GM19455 (cell line): ENCODE results near the gene ZNF804A.

Experiments used
- ATAC-seq: cut with Tn5 transposase; IDR thresholded peaks from one replicate; pipeline ENCODE4 v1.9.1; 2021; ENCODE audit not compliant: unreplicated experiment

ZNF804A gene

DNA sequence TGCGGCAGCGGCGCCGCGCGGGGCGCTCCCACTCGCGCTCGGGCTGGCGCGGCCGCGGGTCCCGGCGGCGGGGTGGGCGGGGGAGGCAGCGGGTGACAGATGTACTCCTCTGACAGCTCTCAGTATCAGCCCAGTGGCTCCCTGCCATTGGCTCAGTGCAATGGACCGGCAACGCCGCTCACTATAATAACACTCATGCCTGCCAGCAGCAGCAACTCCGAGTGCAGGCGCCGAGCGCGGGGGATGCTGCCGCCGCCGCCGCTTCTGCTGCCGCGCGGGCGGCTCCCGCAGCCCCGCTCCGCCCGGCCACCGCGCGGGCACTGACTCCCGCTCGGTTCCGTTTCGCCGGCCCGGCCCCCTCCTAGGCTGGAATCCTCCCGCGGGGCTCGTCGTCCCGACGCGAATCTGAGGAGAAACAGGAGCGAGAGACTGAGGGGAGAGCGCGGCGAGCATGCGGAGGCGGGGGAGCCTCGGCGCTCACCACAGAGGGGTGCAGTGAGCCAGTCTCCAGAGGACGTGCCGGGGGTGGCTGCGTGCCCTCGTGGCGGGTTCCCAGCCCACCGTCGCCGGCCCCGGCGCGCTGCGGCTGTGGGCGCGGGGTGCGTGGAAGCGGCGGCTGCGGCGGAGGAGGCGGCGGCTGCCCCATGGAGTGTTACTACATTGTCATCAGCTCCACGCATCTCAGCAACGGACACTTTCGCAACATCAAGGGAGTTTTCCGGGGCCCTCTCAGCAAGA lies at the start of gene ZNF804A:
Gene ZNF804A, plus strand, starts transcription at position 214 of the 738 bp plus-strand sequence. Its CDS starts 431 bp downstream, at position 645.
- peak; percentile 84 for ATAC-seq

DNA sequence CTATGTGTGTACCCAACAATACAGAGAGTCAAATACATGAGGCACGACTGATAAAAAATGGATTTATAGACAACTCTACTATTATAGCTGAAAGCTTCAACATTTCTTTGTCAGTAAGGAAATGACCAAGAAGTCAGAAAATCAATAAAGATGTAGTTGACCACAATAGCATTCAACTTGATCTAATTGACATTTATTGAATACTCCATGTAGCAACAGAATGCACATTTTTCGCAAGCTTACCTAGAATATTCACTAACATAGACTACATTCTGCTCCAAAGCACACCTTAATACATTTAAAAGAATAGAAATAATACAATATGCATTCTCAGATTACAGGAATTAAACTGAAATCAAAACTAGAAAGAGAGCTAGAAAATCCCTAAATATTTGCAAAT lies 49.2 kb upstream of the ZNF804A start:
- ATAC-seq, result no peak

DNA sequence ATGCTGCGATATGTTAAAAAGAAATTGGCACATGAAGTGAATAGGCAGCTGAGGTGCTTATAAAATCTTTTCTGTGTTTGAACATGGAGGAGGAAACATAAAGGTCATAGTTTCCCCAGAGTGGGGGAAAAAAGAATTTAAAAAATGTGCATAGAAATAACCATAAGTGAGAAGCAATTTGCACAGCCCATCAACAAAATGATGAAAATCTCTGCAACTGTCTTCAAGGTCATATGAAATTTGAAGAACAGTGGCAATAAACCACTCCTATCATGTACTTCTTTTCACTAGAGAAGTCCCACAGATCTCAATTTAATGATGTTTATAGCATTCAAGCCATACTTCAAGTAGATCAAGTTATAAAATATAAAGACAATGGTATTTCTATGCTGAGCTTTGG lies 46.7 kb upstream of the ZNF804A start:
- ATAC-seq, result no peak

DNA sequence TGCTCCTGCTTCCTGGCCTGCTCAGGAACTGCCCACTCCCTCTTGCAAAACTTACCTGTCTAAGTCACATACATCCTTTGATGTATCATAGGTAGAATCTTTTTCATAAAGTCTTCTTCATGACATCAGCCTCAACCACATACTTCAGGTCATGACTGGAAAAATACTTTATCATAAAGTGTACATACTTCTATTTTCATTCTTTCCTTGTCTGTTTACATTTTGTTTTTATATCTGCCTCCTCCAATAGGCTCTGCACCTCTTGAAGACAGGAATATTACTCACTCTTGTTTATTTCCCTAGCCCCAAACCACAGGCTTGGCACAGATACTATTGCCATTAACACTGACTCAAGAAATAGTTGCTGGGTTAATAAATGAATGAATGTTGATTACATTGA lies 43.6 kb upstream of the ZNF804A start:
- no peak for ATAC-seq

DNA sequence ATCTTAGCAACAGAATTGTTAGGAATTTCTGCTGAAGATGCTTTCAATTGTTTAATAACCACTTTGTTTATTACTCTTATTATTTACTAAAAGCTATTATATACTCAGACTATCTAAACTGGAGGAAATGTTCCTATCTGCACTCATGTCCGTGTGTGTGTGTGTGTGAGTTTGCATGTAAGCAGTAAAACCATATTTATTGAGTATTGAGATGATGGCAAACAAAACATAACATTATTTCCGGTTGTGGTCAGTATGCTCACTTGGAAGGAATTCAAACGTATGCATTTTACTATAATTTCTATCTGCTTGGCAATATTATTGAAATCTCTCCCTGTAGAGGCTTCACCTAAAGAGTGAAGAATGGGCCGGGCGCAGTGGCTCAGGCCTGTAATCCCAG lies 43.0 kb upstream of the ZNF804A start:
- ATAC-seq, result no peak

DNA sequence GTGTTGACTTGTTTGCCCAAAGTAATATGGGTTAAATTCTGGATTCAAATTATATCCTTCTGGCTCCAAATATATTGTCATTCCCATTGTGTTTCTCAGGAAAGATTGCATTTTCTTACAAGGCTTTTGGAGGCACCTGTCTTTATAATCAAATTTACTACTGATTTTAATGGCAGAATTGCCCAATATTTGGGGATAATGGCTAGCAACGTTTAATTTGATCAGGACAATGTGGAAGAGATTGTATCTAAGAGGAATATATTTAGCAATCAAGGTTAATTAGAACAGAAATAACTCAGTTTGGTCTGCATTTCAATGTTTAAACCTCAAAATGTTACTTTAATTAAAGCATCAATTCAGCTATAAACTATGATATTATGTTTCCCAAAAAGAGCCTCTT lies 41.7 kb upstream of the ZNF804A start:
- ATAC-seq, result no peak

DNA sequence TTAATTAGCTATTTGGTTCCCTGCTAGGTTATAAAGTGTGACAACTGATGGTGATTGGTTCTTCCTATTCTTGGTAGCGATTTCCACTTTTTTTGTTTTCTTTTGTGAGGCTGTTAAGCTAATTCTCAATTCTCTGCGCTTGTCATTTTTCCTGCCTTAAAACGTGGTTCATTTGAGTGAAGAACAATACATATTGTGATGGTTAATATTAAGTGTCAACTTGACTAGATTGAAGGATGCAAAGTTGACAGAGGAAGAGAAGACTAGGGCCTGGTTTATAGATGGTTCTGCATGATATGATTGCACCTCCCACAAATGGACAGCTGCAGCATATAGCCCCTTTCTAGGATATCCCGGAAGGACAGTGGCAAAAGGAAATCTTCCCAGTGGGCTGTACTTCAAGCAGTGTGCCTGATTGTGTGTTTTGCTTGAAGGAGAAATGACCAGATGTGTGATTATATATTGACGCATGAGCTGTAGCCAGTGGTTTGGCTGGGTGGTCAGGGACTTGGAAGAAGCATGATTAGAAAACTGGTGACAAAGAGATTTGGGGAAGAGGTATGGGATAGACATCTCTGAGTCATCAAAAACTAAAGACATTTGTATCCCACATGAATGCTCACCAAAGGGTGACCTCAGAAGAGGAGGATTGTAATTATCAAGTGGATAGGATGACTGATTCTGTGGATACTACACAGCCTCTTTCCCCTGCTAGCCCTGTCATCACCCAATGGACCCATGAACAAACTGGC lies 39.4 kb upstream of the ZNF804A start:
- no peak for ATAC-seq

DNA sequence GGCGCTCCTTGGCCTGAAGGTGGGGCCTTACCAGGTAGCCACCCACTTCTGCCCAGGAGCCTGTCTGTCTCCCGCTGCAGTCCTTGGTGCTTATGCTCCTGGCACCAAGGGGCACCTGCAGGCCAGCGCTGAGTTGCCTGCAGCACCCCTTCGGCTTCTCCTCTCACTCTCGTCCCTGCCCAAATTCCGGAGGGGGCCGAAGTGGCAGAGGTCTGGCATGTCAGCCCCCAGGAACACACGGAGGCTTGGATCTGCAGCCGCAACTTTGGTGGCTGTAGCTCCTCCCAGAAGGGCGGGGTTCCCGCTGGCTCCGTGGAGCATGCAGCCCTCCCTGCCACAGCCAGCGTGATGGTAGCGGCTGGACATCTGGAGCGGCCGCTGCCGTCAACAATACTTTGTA lies 37.7 kb upstream of the ZNF804A start:
- no peak for ATAC-seq

DNA sequence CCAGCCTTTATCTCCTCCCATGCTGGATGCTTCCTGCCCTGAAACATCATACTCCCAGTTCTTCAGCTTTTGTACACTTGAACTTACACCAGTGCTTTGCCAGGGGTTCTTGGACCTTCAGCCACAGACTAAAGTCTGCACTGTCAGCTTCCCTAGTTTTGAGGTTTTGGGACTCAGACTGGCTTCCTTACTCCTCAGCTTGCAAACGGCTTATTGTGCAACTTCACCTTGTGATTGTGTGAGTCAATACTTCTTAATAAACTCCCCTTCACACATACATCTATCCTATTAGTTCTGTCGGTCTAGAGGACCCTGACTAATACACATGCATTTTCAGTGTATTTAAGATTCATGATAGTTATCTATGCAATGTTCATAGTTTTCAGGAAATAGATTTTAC lies 35.8 kb upstream of the ZNF804A start:
- no peak for ATAC-seq

DNA sequence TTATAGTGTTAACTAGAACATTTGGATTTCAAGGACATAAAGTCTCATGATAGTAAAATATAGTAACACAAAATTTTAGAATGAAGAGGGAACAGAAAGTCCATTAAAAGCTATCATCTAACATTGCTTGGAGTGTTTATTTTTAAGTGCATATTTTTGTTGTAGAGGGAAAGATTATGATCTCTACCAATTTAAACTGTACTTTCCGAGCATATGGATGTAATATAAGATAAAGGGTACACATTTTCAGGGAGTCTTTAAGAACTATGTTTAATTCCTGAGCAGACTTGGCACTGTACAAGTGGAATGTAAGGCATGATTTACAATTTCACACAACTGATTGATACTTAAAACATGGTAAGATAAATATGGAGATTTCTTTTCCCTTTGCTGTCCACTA lies 34.2 kb upstream of the ZNF804A start:
- ATAC-seq, result no peak

DNA sequence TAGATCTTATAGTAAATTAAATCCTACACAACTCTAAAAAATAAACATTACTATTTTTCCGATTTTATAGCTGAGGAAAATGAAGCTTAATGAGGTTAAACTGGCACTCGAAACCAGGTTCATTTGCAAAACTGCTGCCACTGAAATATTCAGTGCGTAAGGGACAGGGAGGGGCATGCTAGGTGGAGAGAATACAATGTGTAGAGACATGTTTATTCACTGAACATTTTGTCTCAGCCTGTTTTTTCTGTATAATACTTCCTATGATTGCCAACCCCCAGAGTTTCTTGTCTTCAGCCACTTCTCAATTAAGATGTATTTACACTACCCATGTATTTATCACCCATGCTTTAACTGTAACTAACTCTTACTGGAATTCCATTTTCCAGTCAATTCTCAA lies 31.6 kb upstream of the ZNF804A start:
- ATAC-seq, result no peak

DNA sequence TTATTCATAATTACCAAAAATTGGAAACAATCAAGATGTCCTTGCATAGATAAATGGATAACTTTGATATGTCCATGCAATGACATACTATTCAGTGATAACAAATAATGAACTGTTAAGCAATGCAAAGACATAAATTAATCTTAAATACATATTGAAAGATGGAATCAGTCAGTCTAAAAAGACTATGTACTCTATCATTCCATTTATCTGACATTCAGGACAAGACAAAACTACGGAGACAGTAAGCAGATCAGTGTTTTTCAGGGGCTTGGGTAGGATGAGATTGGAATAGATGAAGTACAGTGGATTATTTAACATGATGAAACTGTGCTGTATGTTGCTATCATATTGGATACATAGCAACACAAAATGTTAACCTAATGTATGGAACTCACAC lies 21.3 kb upstream of the ZNF804A start:
- ATAC-seq, result no peak

DNA sequence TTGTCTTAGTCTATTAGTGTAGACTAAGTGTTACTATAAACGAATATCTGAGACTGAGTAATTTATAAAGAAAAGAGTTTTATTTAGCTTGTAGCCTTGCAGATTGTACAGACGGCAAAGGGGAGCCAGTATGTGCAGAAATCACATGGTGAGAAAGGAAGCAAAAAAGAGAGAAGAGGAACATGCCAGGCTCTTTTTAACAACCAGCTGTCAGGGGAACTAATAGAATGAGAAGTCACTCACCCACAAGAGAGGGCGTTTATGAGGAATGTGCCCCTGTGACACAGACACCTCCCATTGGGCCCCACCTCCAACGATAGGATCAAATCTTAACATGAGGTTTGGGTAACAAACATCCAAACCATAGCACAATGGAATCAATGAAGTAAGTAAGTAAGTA lies 20.6 kb upstream of the ZNF804A start:
- ATAC-seq, result no peak

DNA sequence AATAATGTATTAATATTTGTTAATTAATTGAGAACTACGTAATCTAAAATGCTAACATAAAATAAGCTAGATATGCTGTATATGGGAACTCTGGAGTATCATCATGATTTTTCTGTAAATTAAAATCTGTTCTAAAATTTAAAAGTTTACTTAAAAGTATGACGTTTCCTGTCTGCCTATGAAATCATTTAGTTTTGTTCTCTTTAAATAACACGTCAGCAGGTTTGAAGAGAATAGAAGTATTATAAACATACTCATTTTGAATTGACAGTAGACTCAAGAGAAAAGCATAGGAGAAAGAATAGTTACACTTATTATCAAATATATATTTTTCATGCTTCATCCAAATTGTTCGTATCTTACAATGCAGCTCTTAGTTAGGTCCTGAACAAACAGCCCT lies 19.1 kb upstream of the ZNF804A start:
- ATAC-seq, result no peak

DNA sequence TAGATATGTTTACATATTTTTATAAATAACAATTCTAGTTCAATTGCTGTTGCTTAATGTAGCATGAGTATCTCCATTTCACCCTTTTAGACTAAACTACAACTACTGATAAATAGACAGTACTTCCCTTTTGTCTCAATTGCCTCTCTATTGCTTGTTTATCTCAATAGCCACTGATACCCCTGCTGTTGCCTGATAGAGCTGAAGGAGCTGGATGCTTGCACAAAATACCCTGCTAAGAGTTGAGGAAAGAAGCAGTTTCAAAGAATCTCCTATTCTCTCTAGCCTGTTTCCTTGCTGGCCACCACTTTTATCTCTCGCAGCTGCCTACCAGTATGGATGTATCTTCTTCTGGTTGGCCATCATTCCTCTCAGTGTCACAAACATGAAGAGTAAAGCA lies 16.9 kb upstream of the ZNF804A start:
- ATAC-seq, result no peak

DNA sequence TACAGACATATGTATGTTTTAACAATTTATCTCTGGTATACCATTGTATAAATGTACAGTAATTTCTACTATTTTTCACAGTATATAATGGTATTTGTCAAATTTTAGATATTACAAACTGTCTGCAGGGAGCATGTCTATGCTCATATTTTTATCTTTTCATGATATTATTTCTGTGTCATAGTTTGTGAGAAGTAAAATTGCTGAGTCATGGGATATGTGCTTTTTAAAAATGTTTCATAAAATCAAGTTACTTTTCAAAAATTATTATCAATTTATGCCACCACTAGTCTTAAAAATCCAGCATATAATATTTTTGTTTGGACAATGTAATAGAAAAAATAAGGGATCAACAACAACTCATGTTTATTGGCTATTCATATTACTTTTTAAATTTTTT lies 9.1 kb upstream of the ZNF804A start:
- ATAC-seq, result no peak

DNA sequence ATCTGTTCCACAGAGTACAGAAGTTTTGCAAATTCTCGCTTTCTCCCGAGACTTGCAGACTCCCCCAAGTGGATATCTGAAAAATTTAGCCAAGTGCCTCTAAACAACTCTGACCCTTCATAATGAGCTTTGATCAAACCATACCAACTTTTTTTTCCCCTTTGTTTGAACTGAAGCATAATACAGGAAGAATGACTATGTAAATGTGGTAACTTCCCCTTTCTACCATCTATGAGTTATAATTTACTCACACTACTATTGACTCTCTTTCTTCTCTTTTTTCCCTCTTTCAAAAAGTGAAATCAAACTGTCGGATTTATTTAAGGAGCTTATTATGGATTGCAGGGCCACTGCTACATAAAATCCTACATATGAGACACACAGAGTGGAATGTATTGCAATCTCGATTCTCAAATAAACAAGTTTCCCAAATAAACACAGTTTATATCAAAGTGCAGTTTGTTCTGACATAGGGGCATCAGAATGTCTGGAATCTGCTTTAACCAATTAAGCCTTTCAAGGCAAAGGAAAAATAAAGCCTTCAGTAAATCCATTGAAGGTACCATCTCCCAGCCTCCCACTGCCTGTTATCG lies 1.4 kb upstream of the ZNF804A start:
- no peak for ATAC-seq

DNA sequence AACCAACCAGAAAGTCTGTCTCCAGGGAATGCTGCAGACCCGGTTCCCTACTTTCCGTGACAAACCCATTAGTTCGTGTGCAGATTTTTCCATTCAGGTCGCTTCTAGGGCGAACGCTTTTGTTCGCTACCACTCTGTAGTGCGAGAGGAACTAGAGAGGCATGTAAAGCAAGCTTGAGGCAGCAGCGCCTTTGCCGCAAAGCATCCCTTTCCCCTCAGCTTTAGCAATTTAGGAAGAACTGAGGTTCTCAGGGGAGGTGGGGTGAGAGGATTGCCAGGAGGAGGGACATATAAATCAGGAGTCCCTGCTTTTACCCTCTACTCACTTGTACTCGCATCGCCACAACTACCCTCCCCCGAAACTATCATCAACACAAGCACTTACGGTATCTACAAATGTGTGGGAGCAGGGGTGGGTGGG lies 748 bp upstream of the ZNF804A start:
- peak; percentile 14 for ATAC-seq

DNA sequence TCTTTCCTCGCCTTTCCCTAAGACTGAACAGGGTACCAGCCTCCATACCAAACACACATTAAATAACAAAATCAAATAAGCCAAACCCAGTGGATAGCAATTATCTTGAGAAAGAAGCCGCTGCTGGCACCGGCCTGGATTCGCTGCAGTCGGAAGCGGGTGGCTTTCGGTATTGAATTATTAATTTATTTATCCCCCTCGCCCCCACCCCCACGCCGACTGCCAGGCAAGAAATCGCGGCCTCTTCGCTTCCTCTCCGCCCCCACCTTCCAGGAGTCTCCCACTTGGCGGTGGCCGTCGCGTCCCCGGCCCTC lies 370 bp upstream of the ZNF804A start:
- ATAC-seq, result peak; percentile 8

DNA sequence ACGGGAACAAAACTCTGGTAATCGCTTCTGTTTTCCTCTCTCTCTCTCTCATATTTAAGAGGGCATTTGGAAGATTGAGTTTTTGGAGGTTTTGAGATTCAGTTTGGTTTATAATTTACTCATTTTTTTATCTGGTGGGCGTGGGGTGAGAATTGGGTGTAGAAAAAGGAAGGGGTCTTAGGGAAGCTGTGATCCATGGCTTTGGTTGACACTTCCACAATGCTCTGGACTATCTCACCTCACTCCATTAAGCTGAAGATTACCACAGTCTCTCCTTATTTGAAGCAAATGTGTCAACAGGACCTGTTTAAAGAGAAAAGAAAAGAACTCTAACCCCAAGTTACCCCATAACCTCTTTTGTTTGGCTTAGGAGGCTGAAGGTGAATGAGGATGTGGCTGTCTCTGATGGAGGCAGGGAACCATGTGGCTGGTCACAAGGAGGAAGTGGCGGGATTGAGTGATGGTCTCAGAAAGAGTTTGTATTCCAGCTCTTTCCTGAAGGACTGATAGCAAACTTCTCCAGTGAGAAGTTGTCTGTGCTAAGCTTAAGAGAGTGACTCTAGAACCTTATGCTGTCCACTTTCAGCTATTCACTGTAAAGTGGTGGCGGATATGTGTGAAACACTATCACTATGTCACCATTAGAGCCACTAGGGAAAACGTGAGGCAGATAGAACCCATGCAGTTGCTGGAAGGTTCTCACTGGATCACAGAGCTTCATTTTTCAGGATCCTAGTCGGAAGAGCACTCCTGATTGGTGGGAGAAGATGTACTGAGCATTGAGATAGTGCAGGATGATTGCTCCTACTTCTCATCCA lies 934 bp downstream of the ZNF804A start:
- ATAC-seq, result peak; percentile 21

DNA sequence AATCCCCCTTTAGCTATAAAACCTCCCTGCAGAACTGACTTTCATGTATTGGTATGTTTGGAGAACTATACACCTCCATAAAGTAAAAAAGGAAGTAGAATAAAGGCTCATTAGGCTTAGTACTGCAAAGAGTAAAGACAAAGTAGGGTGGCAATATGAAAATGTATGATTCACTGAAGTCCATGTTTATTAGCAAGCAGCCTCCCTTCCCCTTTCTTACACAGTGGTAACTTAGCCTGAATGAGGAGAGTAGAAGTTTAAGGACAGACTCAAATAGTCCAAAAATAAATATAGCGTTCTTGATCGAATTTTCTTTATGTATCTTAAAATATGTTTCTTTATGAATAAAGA lies 1.5 kb downstream of the ZNF804A start:
- no peak for ATAC-seq

DNA sequence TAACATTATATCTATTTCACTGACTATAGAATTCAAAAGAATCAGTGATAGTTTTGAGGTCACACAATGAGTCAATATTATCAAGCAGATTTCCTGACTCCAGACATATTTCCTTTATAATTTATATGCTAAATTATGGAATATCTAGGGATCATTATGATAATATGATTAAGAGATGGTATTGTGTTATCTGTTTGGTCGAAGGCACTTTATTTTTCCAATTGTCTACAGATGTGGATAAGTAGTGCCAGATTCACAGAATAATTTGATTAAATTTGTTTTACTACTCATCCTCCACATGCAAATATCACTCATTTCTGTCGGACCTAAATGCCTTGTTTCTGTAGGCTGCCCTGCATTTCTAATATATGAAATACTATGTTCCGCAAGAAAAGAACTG lies 4.4 kb downstream of the ZNF804A start:
- no peak for ATAC-seq
